HG03139 (cell line): ENCODE results near the gene CUX1.
"Not testable (repeated sequence)": the region's sequence is repeated elsewhere in the genome, so short reads cannot be mapped to it uniquely, and the experiment has no call there.

Experiments
- ATAC-seq: cut with Tn5 transposase; IDR thresholded peaks from one replicate; pipeline ENCODE4 v1.9.1; 2021; ENCODE audit not compliant: unreplicated experiment

Gene CUX1

DNA sequence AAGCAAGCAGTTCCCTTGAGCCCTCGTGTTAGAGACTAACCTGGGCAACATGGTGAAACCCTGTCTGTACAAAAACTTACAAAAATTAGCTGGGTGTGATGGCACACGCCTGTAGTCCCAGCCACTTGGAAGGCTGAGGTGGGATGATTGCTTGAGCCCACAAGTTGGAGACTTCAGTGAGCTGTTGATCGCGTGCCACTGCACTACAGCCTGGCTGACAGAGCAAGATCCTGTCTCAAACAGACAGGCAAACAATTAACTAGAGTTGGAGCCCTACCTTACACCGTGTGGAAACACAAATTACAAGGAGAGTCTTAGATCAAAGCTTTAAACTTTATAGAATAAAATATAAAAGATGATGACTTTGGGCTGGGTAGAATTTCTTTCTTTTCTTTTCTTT lies 219.5 kb downstream of the CUX1 start:
- ATAC-seq: no peak

DNA sequence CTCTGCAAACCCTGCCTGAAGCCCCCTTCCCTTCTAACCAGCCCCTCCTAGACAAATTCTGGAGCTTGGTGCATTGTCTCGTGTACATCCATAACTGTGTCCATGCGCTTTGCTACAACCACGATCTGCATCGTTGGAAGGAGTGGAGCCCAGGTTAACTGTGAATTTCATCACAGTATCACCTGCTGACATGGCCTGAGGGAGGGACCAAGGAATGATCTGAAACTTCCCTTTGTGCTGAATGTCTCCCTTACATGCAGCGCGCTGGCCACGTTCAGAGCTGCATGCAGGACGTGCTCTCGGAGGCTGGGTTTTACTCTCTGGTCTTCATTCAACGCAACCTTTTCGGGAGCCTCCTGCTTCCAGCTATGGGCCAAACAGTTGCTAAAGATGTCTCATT lies 222.3 kb downstream of the CUX1 start:
- ATAC-seq: no peak

DNA sequence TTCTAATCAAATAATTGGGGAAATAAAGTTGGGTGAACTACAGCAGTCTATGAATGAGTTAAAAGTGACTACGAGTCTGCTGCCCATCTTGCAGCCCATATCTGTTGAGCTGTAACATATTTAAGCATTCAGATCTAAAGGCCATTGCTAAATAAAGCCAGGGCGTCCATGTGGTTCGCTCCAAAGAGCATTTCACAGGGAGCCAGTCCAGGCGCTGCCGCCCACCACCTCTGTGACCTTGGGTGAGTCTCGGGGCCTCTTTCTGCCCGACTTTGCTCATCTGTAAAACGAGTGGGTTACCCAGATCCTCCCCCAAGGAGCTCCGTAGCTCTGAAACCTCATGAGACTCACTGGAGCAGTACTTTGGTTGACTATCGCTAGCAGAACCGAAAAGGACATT lies 223.1 kb downstream of the CUX1 start:
- no peak for ATAC-seq

DNA sequence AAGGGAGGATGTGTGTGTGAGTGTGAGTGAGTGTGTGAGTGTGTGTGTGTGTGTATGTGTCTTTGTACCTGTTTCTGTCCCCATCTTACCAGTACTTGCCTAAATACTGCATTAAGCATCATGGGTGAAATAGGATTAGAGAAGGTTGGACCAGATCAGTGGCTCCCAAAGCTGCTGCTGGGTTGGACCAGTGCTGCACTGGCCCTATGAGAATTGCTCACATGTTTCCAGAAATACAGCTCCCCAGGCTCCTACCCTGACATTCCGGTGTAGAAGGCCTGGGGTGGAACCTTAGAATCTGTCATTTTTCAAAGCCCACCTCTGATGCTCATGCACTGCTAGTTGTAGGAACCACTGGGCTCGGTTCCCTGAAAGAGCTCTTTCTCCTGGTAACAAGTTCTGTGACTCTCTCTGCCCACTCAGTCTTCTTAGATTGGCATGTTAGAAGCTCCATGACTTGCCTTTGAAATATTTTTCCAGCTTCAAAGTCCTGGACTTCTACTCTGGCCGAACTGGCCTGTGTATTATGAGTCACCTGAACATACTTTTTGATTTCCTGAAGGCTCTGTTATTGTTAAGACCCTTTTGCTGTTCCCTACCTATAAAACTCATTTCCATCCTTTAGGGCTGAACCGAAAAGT lies 224.7 kb downstream of the CUX1 start:
- ATAC-seq: no peak

DNA sequence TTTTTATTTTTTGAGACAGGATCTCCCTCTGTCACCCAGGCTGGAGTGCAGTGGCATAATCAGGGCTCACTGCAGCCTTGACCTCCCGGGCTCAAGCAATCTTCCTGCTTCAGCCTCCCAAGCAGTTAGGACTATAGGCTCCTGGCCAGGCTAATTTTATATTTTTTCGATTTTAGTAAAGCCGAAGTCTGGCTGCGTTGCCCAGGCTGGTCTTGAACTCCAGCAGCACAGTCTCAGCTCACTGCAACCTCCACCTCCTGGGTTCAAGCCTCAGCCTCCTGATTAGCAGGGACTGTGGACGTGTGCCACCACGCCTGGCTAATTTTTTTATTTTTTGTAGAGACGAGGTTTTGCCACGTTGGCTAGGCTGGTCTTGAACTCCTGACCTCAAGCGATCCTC lies 225.4 kb downstream of the CUX1 start:
- ATAC-seq: not testable (repeated sequence)

DNA sequence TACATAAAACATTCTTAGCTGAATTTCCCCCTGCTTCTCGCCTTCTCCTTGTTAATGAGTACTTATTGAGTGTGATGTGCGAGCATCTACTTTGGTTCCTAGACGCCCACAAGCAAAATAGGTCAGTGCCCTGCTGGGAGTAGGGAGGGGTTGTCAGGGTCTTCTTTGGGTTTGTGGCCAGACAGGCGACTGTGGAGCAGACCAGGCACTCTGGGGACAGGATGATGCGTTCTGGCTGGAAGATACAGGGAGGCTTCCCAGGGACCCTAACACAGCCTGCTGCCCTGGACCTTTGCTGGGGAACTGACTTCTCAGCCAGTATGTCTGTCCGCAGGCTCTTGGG lies 227.2 kb downstream of the CUX1 start:
- no peak for ATAC-seq

DNA sequence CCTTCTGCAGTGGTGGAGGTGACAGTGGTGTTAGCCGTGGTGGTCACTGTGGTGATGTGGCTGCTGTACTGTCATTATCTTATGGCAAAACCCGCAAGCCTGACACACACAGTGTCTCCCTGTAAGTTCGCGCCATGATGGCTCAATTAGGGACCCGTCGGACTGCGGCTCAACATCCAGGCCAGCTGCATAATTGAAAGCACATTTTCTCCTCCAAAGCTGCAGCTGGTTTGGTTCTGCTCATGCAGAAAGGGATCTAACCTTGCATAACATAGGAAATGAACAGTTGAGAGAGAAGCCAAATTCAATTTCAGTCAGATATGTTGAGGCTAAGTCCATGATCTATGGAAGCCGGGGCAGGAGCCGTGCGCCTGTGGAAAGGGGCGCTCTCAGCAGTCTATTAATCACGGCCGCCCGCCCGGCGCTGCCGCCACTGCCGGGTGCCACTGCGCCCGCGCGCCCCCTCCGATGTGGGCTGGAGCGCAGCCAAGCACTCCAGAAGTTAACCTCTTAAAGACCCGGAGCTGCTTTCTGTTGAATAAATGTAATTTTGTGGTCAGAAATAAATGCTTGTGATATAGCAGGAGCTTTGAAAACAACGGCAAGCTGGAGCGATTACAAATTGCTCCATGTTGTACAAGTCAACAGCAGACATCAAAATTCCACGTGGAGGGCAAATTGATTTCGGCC lies 227.7 kb downstream of the CUX1 start:
- no peak for ATAC-seq

DNA sequence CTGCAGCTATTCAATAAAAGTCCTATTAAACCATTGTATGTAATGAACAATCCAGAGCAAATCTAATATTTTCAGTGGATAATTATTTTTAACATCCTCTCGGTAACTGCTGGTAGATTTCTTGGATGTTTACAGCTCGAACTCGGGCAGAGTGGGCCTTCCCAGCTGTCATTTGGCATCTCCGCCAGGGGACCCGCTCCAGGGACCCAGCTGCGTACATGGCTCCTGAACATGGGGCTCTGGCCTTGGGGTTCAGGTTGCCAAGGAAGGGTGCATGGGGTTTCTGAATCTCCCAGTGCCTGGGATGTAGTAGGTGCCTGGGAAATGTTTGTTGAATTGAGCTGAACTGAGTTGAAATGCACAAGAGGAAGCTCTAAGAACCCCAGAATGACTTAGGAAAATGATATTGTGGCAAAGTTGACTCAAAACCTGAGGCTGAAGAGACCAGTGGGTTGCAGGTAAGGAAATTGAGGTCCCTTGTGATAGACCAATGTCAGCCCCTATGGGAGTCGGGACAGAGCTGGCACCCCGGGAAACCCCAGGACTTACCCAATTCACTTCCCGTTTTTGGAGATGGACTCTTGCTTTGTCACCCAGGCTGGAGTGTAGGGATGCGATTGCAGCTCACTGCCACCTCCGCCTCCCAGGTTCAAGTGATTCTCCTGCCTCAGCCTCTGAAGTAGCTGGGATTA lies 228.4 kb downstream of the CUX1 start:
- ATAC-seq: no peak

DNA sequence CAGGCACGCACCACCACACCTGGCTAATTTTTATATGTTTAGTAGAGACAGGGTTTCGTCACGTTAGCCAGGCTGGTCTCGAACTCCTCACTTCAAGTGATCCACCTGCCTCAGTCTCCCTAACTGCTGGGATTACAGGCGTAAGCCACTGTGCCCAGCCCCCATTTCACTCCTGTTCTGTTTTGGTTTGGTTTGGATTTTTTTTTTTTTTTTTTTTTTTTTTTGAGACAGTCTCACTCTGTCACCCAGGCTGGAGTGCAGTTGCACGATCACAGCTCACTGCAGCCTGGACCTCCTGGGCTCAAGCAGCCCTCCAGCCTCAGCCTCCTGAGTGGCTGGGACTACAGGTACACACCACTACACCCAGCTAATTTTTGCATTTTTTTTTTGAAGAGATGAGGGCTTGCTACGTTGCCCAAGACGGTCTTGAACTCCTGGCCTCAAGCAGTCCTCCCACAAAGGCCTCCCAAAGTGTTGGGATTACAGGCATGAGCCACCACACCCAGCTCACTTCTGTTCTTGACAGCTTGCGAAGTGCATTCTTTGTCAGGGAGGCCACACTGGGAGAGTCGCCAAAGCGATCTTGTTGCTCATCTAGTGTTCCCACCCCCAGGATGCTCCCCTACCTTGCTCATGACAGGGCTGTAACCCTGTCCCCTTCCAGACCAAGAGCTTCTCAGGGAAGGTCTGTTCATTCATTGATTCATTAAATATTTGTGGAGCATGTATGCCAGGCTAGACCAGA lies 229.1 kb downstream of the CUX1 start:
- ATAC-seq: no peak

DNA sequence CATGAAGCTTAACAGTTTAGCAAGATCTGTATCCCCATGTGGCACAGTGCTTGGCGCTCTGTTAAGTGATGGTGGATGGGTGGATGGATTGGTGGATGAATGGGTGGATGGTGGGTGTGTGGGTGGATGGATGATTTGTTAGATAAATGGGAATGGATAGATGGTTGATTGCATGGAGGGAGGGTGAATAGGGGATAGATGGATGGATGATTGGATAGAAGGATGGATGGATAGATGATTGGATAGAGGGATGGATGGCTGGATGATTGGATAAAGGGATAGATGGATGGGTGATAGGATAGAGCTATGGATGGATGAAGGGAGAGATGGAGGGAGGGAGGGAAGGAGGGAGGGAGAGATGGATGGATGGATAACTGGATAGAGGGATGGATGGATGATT lies 229.7 kb downstream of the CUX1 start:
- ATAC-seq: no peak

DNA sequence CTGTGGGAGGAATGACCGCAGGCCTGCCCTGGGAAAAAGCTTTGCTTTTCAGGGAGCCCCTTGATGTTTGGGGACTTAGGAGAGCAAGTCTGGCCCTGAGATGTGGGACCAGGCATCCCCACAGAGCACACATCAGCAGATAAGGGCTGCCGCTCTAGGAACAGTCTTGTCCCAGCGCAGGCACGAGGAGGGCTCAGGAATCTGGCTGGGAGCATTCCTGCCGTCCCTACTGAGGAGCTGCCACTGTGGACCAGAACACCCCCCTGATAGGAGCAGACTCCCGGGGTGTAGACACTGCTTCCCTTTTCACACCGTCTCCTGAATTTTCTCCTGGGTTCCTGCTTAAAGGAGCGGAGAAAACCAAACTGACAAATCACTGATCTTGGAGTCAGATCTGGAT lies 232.3 kb downstream of the CUX1 start:
- ATAC-seq: no peak

DNA sequence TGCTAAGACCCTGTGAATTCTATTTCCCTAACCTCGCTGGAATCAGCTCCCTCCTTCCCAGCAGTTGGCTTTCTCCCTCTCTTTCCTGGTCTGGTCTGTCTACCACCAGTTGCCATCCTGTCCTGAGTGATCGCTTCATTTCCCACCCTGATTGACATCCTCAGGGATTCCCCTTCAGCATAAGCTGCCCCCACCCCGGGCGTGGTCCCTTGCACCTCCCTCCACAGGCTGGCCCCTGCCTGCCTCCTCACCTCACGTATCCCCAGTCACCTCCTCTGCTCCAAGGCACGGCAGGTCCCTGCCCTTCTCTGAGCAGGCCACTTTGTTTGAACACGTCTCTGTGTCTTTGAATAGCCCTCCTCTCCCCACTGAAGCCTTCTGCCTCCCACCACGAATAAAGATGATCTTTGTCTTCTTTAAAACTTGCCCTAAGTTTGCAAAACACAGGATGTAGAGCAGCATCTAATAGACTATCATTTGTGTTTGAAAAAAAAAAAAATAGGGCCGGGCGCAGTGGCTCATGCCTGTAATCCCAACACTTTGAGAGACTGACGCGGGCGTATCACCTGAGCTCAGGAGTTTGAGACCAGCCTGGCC lies 233.5 kb downstream of the CUX1 start:
- ATAC-seq: no peak

DNA sequence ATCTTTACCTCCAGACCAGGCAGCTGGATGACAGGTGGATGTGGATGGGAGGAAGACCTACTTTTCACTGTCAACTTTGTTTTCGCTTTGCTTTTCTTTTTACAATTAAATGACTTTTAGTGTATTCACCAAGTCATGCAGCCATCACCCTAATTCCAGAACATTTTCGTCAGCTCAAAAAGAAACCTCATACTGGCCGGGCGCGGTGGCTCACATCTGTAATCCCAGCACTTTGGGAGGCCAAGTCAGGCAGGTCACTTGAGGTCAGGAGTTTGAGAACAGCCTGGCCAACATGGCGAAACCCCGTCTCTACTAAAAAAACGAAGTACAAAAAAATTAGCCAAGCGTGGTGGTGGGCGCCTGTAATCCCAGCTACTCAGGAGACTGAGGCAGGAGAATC lies 234.3 kb downstream of the CUX1 start:
- not testable (repeated sequence) for ATAC-seq

DNA sequence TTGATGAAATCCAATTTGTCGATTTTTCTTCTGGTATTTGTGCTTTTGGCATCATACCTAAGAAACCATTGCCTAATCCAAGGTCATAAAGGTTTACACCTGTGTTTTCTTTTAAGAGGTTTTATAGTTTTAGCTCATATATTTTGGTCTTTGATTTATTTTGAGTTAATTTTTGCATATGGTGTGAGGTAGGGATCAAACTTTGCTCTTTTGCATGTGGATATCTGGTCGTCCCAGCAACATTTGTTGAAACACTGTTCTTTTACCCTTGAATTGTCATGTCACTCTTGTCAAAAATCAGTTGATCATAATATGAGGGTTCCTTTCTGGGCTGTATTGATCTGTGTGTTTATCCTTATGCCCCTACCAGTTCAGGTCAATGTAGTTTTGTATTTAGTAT lies 236.7 kb downstream of the CUX1 start:
- no peak for ATAC-seq

DNA sequence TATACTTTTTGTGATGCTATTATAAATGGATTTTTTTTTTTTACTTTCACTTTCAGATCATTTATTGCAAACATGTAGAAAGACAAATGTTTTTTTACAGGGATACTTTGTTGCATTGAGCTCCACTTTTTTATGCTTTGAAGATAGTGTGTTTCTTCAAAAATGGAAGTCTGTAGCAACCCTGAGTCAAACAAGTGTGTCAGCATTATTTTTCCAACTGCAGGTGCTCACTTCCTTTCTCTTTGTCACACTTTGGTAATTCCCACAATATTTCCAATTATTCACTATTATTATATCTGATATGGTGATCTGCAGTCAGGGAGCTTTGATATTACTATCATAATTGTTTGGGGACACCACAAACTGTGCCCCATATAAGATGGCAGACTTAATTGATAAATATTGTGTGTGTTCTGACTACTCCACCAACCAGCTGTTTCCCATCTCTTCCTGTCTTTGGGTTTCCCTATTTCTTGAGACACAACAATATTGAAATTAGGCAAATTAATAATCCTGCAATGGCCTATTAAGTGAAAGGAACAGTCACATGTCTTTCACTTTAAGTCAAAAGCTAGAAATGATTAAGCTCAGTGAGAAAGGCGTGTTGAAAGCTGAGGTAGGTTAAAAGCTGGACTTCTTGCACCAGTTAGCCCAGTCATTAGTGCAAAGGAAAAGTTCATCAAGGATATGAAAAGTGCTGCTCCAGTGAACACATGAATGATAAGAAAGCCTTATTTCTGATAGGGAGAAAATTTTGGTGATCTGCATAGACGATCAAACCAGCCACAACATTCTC lies 238.0 kb downstream of the CUX1 start:
- ATAC-seq: no peak

DNA sequence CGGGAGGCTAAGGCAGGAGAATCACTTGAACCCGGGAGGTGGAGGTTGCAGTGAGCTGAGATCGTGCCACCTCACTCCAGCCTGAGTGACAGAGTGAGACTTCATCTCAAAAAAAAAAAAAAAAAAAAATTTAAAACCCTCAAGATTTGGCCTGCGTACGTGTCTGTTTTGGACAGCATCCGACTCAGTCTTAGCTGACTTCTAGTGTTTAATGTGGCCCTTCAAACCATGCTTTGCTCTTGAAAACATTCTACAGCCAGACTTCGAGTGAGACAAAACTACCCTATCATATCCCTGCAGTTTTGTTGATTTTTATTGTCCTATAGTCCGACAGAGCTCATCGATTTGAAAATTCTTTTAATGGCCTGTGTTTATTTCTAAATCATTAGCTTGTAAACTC lies 242.1 kb downstream of the CUX1 start:
- no peak for ATAC-seq

DNA sequence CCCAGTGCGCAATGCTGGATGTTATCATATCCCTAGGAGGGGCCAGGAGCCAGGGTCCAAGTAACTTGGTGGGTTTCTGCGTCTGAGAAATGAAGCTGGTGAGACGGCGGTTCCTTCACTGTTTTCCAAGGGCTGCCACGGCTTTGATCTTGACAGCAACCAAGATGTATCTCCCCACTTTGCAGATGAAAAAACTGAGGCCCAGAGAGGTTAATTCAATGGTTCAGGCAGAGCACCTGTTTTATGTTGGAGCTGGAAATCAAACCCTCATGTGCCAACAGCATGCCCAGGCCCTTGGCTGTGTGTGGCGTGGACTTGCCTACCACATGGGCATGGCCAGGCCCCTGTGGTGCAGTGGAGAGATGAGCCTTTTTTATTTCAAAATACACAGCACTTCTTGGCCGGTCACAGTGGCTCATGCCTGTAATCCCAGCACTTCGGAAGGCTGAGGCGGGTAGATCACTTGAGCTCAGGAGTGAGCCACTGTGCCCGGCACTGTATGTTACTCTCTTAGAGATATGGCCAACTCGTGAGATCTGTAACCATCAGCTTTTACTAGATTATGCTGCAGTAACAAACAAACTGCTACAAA lies 244.0 kb downstream of the CUX1 start:
- ATAC-seq: no peak

DNA sequence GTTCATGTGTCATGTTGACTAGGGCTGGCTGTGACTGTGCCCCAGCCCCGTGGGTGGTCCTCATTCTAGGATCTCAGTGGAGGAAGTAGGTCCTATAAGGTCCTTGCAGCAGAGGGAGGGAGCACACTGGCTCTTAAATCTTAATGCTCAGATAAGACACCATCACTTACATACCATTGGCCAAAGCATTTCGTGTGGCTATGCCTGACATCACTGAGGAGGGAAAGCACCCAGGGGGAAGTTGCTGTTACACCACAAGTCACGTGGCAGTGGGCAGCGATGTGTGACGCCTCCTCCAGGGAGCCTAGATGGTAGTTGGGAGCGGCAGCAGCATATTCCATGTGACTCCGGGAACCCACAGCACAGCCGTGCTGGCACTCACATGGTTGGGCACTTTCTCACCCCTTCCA lies 244.6 kb downstream of the CUX1 start:
- peak; percentile 64 for ATAC-seq

DNA sequence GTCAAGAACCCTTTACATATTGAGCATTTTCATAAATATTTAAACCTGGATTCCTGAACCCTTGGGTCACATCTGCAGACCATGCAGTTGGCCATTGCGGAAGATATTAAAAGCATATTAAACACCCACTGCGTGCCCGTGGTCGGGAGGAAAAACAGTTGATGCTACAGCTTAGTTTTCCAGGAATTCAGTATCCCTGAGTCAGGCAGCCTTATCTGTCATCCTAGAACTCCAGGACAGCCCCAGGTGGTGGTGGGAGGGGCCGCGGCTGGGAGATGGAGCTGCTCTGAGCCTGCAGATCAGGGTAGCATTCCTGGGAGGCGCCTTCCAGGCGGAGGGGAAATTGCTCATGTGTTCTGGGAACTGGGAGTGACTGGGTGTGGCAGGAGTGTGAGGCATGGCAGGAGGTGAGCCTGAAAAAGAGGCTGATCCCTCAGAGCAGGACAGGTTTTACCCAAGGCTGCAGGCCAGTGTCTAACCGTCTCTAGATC lies 246.3 kb downstream of the CUX1 start:
- ATAC-seq: no peak

DNA sequence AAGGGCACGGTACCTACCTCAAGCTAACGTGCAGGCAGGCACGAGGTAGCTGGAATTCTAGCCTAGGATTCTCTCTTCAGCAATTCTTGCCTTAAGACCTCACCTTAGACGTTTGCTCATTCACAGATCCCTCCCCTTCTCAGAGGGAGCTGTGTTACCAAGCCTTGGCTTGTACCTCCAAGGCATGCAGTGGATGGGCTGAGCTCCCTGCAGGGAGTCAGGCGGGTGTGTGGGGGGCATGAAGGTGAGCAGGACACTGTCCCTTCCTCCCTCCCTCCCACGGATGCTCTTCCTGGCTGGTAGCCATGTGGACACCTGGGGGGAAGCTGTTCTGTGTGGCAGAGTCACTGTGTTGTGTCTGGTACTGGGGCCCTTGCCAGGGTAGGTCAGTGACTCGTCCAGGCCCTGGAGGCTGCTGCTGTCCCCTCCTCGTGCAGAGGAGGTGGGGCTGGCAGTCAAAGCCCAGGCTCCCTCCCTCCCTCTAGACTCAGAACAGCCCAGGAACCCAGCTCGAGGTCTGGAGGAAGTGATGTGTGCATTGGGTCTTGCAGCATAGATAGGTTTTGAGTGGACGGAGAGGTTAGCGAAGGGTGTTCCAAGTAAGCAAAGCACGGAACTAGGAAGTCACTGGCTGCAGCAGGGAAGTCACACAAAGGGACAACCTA lies 247.1 kb downstream of the CUX1 start:
- no peak for ATAC-seq
